ENCODE measurements around the gene DIP2B.

Gene DIP2B

GRCh38 chr12:50784501-50784900, 279.7 kb downstream of the DIP2B start:
- no peak for DNase-seq

GRCh38 chr12:50785406-50786001, 280.7 kb downstream of the DIP2B start:
- DNase-seq = no peak

GRCh38 chr12:50786498-50787231, 281.9 kb downstream of the DIP2B start:
- no peak for DNase-seq

- no peak for DNase-seq
Observed at GRCh38 chr12:50787618-50788017, 282.8 kb downstream of the DIP2B start.

- no peak for DNase-seq
Observed at GRCh38 chr12:50788561-50788960, 283.8 kb downstream of the DIP2B start.

GRCh38 chr12:50790081-50790480, 285.3 kb downstream of the DIP2B start:
- DNase-seq = no peak

Measured in NCI-H1105 treated with DMSO at 0.1 percent for 48 hours (cell line).